Stimulated activated CD4-positive, alpha-beta T cell treated with anti-CD3 and anti-CD28 coated beads, Interleukin-4, amount 100 ng/mL, for 4 hours (primary cell): ENCODE measurements around the gene PRM2.
A peak's percentile ranks its signal among the peaks of the same experiment; 100 is the strongest.

ENCODE experiments used
- DNase-seq, 2 experiments: peaks; one replicate each; pipeline ENCODE4 v3.0.0-alpha.2; 2020

PRM2 gene

GRCh38 chr16:11259655-11260595 lies 16.4 kb downstream of the PRM2 start:
- no peak for DNase-seq

DNA sequence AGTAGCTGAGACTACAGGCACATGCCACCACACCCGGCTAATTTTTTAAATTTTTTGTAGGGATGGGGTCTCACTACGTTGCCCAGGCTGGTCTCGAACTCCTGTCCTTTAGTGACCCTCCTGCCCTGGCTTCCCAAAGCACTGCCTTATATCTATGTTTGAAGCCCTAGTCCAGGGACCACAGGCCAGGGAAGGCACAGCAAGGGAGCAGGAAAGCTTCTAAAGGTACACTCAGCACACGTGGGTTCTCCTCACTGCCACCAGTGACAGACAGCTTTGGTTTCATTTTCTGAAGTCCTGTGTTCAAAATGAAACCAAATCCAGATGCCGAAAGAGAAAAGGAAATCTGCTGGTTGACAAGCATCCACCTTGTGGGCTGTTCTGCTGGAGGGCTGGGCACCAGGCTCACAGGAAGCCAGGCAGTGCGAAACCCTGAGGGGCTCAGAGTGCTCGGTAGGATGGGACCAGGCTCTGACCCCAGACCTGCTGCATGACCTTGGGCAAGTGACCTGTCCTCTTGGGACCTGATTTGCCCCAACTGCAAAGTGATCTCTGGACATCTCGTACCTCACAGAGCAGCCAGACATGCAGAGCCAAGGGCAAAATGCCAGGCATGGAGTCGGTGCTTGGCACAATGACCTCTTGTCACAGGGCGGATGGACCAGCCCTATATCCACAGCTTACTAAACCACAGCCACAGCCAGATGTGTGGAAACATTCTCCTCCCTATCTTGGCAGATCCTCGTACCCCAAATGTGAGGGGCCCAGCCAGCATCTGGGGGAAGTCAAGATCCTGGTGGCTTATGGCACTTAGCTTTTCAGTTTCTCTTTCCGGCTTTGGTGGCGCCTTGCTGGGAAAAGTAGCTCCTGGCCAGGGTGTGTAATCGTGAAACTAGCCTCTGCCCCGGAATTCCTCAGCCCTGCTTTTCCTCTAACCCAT lies 17.5 kb downstream of the PRM2 start:
- peak in 1 of 2 experiments; percentile 38 for DNase-seq

GRCh38 chr16:11257131-11257938 lies 18.9 kb downstream of the PRM2 start:
- peak; percentile 53 to 57 for DNase-seq

GRCh38 chr16:11256661-11257130 lies 19.6 kb downstream of the PRM2 start:
- DNase-seq, result peak; percentile 43 to 51

DNA sequence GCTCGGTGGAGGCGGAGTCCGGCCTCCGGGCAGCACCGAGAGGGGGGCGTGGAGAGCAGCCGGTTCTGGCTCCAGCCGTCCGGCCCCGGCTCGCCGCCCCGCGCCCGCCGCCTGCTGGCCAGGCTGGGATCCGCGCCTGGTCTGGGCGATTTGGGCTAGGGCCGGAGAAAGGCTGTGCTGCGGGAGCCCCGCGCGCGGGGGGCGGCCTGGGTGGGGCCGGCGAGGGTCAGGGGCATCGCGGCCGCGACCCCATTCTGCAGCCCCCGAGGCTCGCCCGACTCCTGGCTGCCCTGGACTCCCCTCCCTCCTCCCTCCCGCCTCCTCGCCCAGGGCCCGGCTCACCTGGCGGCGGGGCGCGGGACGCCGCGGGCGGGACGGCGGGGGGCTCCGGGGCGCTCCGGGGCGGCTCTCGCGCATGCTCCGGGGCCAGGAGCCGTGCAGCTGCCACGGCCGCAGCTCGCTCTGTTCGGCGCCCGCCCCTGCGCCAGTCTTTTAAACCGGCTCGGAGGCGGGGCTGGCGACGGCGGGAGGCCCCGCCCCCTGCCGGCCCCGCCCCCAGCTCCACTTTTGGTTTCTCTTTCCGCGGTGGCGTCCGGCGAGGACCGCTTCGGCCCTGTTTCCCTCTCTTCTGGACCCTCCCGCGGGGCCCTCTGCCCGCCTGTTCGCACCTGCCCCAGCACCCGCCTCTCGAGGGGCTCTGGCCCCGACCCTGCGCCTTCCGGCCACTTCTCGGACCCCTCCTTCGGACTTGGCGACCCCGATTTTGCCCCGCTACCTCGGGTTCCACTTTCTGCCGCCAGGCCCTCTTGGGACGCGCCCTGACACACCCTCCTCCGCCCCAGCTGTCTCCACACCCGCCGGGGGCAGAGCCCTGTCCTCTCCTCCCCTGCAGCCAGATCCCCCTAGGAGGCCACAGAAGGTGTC lies 20.3 kb downstream of the PRM2 start, which contains the start of gene SOCS1:
Gene SOCS1, minus strand, starts transcription at position 468 of the 924 bp plus-strand sequence. CDS start 726 bp downstream, outside the sequence.
- peak; percentile 86 to 94 for DNase-seq

DNA sequence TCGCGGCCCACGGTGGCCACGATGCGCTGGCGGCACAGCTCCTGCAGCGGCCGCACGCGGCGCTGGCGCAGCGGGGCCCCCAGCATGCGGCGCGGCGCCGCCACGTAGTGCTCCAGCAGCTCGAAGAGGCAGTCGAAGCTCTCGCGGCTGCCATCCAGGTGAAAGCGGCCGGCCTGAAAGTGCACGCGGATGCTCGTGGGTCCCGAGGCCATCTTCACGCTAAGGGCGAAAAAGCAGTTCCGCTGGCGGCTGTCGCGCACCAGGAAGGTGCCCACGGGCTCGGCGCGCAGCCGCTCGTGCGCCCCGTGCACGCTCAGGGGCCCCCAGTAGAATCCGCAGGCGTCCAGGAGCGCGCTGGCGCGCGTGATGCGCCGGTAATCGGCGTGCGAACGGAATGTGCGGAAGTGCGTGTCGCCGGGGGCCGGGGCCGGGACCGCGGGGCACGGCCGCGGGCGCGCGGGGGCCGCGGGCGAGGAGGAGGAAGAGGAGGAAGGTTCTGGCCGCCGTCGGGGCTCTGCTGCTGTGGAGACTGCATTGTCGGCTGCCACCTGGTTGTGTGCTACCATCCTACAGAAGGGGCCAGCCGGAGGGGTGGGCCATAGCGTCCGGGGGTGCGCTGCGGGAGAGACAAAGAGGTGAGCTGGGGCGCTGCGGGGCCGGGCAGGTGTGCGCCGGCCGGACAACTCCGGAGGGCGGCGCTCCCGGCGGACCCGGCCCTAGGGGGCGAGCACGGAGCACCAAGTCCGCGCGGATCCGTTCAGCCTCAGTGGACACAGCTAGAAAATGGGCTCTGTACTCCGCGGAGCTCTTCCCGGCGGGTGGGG lies 21.2 kb downstream of the PRM2 start:
- peak in 1 of 2 experiments; percentile 51 for DNase-seq

DNA sequence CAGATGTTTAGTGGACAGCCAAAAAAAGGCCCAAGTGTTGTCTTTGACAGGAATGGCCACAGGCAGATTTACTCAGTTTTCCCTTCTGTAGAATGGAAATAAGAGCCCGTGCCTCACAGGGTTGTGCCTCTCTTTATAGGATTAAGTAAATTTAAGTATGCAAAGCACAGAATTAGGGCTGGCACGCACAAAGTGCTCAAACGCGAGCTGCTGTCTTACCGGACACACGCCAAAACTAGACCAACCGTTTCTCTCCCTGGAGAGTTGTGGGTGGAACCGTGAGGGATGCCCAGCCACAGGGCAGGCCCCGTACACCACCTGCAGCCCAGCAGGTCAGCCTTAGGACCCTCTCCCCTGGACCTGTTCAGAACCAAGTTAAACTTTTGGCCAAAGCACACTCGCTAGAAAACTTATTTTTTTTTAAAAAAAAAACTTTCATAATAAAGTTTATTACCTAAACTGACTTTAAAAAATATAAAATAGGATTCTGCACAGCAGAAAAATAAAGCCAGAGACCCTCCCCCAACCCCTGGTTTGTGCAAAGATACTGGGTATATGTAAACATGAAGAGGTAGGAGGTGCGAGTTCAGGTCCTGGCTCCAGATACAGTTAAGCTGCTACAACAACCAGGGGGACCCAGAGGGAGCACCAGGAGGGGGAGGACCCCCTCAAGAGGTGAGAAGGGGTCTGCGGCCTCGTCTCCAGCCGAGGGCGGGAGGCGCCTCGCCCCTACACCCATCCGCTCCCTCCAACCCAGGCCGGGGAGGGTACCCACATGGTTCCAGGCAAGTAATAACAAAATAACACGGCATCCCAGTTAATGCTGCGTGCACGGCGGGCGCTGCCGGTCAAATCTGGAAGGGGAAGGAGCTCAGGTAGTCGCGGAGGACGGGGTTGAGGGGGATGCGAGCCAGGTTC lies 22.0 kb downstream of the PRM2 start:
- DNase-seq, result peak; percentile 21 to 49

DNA sequence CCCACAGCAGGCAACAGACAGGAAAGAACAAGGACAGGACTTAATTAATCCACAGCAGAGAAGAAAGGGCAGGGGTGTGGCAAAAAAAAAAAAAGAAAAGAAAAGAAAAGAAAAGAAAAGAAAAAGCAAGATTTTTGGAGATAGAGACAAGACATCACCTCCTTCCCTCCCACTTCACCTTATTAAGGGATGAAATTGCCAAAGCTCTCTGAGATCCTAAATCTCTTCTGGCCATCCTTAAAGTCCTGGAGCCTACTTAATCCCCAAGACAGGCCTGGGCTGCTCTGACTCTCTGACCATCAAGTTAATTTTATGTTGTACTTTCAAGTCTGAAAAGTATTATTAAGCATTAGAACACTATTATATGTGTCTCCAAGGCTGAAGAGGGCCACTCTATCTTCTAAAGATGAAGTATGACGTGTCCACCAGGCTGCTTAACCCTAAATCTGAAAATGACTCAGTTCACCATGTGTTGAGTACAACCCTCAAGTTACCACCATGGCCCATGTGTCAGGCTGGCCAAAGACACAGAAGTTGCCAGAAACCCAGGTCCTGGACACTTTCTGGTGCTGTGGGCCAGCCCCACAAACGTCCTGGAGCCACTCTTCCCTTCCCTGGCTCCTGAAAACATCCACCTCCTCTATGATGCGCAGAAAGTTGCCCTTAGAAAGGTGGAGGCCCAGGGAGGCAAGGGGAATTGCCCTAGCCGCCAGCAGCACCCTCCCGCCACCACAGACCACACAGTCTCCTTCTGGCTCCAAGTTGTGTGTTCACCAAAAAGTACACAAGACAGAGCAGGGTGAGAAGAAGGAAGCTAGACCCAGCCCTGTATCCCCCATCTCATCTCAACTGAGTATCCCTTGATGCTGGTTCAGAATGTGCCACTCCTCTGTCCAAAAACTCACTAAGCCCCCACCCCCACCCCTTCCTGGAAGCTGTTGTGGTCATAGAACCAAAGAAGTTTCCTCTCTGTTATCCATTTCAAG lies 23.0 kb downstream of the PRM2 start:
- peak; percentile 35 to 44 for DNase-seq

GRCh38 chr16:11252482-11252931 lies 23.8 kb downstream of the PRM2 start:
- peak in 1 of 2 experiments; percentile 14 for DNase-seq

- DNase-seq, result peak; percentile 78 to 85
Observed at GRCh38 chr16:11251525-11252481, 24.5 kb downstream of the PRM2 start.

GRCh38 chr16:11250786-11251524 lies 25.3 kb downstream of the PRM2 start:
- peak in 1 of 2 experiments; percentile 16 for DNase-seq

- DNase-seq, result peak in 1 of 2 experiments; percentile 36
Observed at GRCh38 chr16:11250091-11250785, 26.0 kb downstream of the PRM2 start.

- peak in 1 of 2 experiments; percentile 26 for DNase-seq
Observed at GRCh38 chr16:11249233-11250061, 26.8 kb downstream of the PRM2 start.

- no peak for DNase-seq
Observed at GRCh38 chr16:11248133-11248532, 28.1 kb downstream of the PRM2 start.
